Measurements from ENCODE around the gene THBS3.
A peak's percentile ranks its signal among the peaks of the same experiment; 100 is the strongest.
"Not testable (repeated sequence)": the region's sequence is repeated elsewhere in the genome, so short reads cannot be mapped to it uniquely, and the experiment has no call there.

The THBS3 gene

GRCh38 chr1:155206891-155207805 lies 549 bp downstream of the THBS3 start:
- peak; percentile 92 for DNase-seq

GRCh38 chr1:155205969-155206593 lies 1.6 kb downstream of the THBS3 start:
- no peak for DNase-seq

- DNase-seq = no peak
These were observed 2.7 kb downstream of the THBS3 start for GRCh38 chr1:155205035-155205434.

- DNase-seq = no peak
These were observed 4.8 kb downstream of the THBS3 start for GRCh38 chr1:155202731-155203515.

- DNase-seq = no peak
These were observed 5.5 kb downstream of the THBS3 start for GRCh38 chr1:155202198-155202597.

GRCh38 chr1:155200920-155201319 lies 6.8 kb downstream of the THBS3 start:
- no peak for DNase-seq

- no peak for DNase-seq
These were observed 7.9 kb downstream of the THBS3 start for GRCh38 chr1:155199792-155200191.

- no peak for DNase-seq
These were observed 9.2 kb downstream of the THBS3 start for GRCh38 chr1:155198547-155198906.

GRCh38 chr1:155197901-155198546 lies 9.7 kb downstream of the THBS3 start:
- no peak for DNase-seq

- no peak for DNase-seq
These were observed 10.6 kb downstream of the THBS3 start for GRCh38 chr1:155196893-155197638.

GRCh38 chr1:155196103-155196892 lies 11.4 kb downstream of the THBS3 start:
- DNase-seq = no peak

GRCh38 chr1:155195201-155196102 lies 12.2 kb downstream of the THBS3 start:
- DNase-seq = no peak

GRCh38 chr1:155193991-155194240 lies 13.8 kb downstream of the THBS3 start:
- DNase-seq = not testable (repeated sequence)

GRCh38 chr1:155193275-155193990 lies 14.3 kb downstream of the THBS3 start:
- peak; percentile 96 for DNase-seq

GRCh38 chr1:155192346-155193274 lies 15.1 kb downstream of the THBS3 start:
- peak; percentile 93 for DNase-seq

GRCh38 chr1:155191904-155192303 lies 15.8 kb downstream of the THBS3 start:
- DNase-seq = no peak

- DNase-seq = not testable (repeated sequence)
These were observed 17.8 kb downstream of the THBS3 start for GRCh38 chr1:155189926-155190325.

GRCh38 chr1:155188268-155188667 lies 19.4 kb downstream of the THBS3 start:
- no peak for DNase-seq

GRCh38 chr1:155187456-155187891 lies 20.2 kb downstream of the THBS3 start:
- no peak for DNase-seq

All from hematopoietic multipotent progenitor cell treated with erythropoietin and hydrocortisone succinate and interleukin-3 and kit ligand, for 6 days (in vitro differentiated cells).